WTC11 (cell line): ENCODE results near the gene AGBL1.

ENCODE experiments used
- CREM ChIP-seq: sonication (generic); formaldehyde crosslinking; IDR thresholded peaks from 2 replicates; pipeline ENCODE4 v1.8.1; 2022; ENCODE audit warnings: mild to moderate bottlenecking, missing genetic modification reagents, moderate library complexity
- CTCF ChIP-seq: fragments of 200-600 bp; IDR thresholded peaks from 2 replicates; pipeline ENCODE4 v1.8.0; 2022; ENCODE audit warnings: antibody characterized with exemption
- IRF2 ChIP-seq: sonication (generic); formaldehyde crosslinking; IDR thresholded peaks from 2 replicates; pipeline ENCODE4 v1.8.0; 2022; ENCODE audit warnings: low read depth, missing genetic modification reagents, borderline replicate concordance
- JUN ChIP-seq: sonication (generic); formaldehyde crosslinking; IDR thresholded peaks from 2 replicates; pipeline ENCODE4 v1.8.0; 2023; ENCODE audit warnings: mild to moderate bottlenecking, missing genetic modification reagents
- NFATC4 ChIP-seq: fragments of 250-450 bp; sonication (Bioruptor Pico); IDR thresholded peaks from 2 replicates; pipeline ENCODE4 v1.9.0; 2021; ENCODE audit warnings: mild to moderate bottlenecking
- NFE2L1 ChIP-seq: sonication (generic); formaldehyde crosslinking; IDR thresholded peaks from 2 replicates; pipeline ENCODE4 v1.8.1; 2023; ENCODE audit warnings: missing genetic modification reagents
- RORB ChIP-seq: fragments of 250-450 bp; sonication (Bioruptor Pico); IDR thresholded peaks from 2 replicates; pipeline ENCODE4 v1.9.0; 2021; ENCODE audit warnings: mild to moderate bottlenecking
- SOX15 ChIP-seq: fragments of 250-450 bp; sonication (Bioruptor Pico); IDR thresholded peaks from 2 replicates; pipeline ENCODE4 v1.9.0; 2021; ENCODE audit warnings: mild to moderate bottlenecking
- SP1 ChIP-seq: sonication (generic); formaldehyde crosslinking; conservative IDR thresholded peaks from 2 replicates; pipeline ENCODE4 v1.8.1; 2022; ENCODE audit warnings: missing genetic modification reagents
- STAT6 ChIP-seq: sonication (generic); formaldehyde crosslinking; conservative IDR thresholded peaks from 2 replicates; pipeline ENCODE4 v1.8.1; 2023; ENCODE audit warnings: mild to moderate bottlenecking, low read depth, missing genetic modification reagents, moderate library complexity
- TCF7 ChIP-seq: sonication (generic); formaldehyde crosslinking; IDR thresholded peaks from 2 replicates; pipeline ENCODE4 v1.8.0; 2022; ENCODE audit warnings: mild to moderate bottlenecking, low read depth, missing genetic modification reagents, moderate library complexity
- ZBTB21 ChIP-seq: sonication (generic); formaldehyde crosslinking; IDR thresholded peaks from 2 replicates; pipeline ENCODE4 v1.8.1; 2023; ENCODE audit warnings: mild to moderate bottlenecking, missing genetic modification reagents, borderline replicate concordance
- TF ChIP-seq, protein P1 (sequence below): sonication (generic); formaldehyde crosslinking; IDR thresholded peaks from 2 replicates; pipeline ENCODE4 v1.8.1; 2023; ENCODE audit warnings: mild to moderate bottlenecking, missing genetic modification reagents, borderline replicate concordance
- TF ChIP-seq, protein P2 (sequence below): sonication (generic); formaldehyde crosslinking; conservative IDR thresholded peaks from 2 replicates; pipeline ENCODE4 v1.8.1; 2022; ENCODE audit warnings: mild to moderate bottlenecking, missing genetic modification reagents

GRCh38 chr15:86127547-86127946 is 47.9 kb downstream of the AGBL1 start:
- TF ChIP-seq TCF7 (no peak), CTCF (no peak), SP1 (no peak), NFE2L1 (no peak), RORB (no peak), NFATC4 (CRISPR knock-in tag) (no peak), SOX15 (CRISPR knock-in tag) (no peak), JUN (CRISPR knock-in tag) (no peak), STAT6 (no peak), ZBTB21 (CRISPR knock-in tag) (no peak), CREM (CRISPR knock-in tag) (no peak), IRF2 (CRISPR knock-in tag) (no peak)
- TF ChIP-seq, protein P1, sequence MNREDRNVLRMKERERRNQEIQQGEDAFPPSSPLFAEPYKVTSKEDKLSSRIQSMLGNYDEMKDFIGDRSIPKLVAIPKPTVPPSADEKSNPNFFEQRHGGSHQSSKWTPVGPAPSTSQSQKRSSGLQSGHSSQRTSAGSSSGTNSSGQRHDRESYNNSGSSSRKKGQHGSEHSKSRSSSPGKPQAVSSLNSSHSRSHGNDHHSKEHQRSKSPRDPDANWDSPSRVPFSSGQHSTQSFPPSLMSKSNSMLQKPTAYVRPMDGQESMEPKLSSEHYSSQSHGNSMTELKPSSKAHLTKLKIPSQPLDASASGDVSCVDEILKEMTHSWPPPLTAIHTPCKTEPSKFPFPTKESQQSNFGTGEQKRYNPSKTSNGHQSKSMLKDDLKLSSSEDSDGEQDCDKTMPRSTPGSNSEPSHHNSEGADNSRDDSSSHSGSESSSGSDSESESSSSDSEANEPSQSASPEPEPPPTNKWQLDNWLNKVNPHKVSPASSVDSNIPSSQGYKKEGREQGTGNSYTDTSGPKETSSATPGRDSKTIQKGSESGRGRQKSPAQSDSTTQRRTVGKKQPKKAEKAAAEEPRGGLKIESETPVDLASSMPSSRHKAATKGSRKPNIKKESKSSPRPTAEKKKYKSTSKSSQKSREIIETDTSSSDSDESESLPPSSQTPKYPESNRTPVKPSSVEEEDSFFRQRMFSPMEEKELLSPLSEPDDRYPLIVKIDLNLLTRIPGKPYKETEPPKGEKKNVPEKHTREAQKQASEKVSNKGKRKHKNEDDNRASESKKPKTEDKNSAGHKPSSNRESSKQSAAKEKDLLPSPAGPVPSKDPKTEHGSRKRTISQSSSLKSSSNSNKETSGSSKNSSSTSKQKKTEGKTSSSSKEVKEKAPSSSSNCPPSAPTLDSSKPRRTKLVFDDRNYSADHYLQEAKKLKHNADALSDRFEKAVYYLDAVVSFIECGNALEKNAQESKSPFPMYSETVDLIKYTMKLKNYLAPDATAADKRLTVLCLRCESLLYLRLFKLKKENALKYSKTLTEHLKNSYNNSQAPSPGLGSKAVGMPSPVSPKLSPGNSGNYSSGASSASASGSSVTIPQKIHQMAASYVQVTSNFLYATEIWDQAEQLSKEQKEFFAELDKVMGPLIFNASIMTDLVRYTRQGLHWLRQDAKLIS: no peak
- TF ChIP-seq, protein P2, sequence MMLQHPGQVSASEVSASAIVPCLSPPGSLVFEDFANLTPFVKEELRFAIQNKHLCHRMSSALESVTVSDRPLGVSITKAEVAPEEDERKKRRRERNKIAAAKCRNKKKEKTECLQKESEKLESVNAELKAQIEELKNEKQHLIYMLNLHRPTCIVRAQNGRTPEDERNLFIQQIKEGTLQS (CRISPR knock-in tag): no peak
